ENCODE data around the gene ANKRD28. TPM values are rescaled to one million over a fixed set of nuclear protein-coding genes. Genes with fewer than 3 reads are reported as not detected.
A peak's percentile ranks its signal among the peaks of the same experiment; 100 is the strongest.

ANKRD28 gene
- total RNA-seq, 1 experiment from 2014 or later: 89.3 TPM

GRCh38 chr3:15703346-15703745, 94.4 kb downstream of the ANKRD28 start:
- DNase-seq (ENCODE audit: low read depth, low spot score) (no peak), ATAC-seq (no peak)
- BruUV-seq (replicated peaks): no TSS peak
- Histone ChIP-seq H3K9me3 (ENCODE audit: control insufficient read depth, insufficient read depth, low read depth, low read length) (no peaks in the 10 kb centered on the region), H3K4me3 (ENCODE audit: low read depth in 2 of 2, low read length in 2 of 2) (no peak overlapping the region), H3K27me3 (ENCODE audit: control insufficient read depth, insufficient read depth, low read length) (no peaks in the 10 kb centered on the region), H3K27ac (ENCODE audit: low read length) (peak overlapping the region; percentile 29; the same call in 1 of the 2 replicates), H3K36me3 (ENCODE audit: control insufficient read depth, insufficient read depth, low read length) (peaks cover 14% of the 10 kb centered on the region; the same call in 1 of the 2 replicates), H3K4me1 (ENCODE audit: control insufficient read depth, insufficient read depth, low read length) (no peaks in the 10 kb centered on the region)
- CTCF ChIA-PET: interaction anchor here (0.6 kb wide), 1 partner anchor 545 kb away, joined by 3 read pairs; no protein-coding TSS in a partner anchor
- in situ Hi-C loops (cut with HindIII; ENCODE audit: low pct_unique_long_range_greater_than_20kb, low sequenced_read_pairs): no loop called here
- POLR2A ChIA-PET: no interaction called here
- no peak for TF ChIP-seq SIN3A (IDR thresholded peaks at IDR 0.05; ENCODE audit: borderline replicate concordance, insufficient read depth, low read depth, low read length)
- no peak for TF ChIP-seq POLR2AphosphoS5 (IDR thresholded peaks at IDR 0.05; ENCODE audit: low read depth, low read length)
- TF ChIP-seq TCF7L2 (IDR thresholded peaks at IDR 0.05; ENCODE audit: low read depth, low read length): no peak
- no peak for TF ChIP-seq REST (IDR thresholded peaks at IDR 0.05; ENCODE audit: insufficient read depth in 1 of 2, low read depth in 2 of 2, low read length in 1 of 2)
- no peak for TF ChIP-seq CTCF (IDR thresholded peaks at IDR 0.05)
- intact Hi-C loops (cut with micrococcal nuclease; ENCODE audit: unreplicated experiment): no loop called here

- POLR2A ChIA-PET: no interaction called here
- Histone ChIP-seq H3K4me3 (ENCODE audit: low read depth in 2 of 2, low read length in 2 of 2) (no peak overlapping the region), H3K27ac (ENCODE audit: low read length) (peak overlapping the region; percentile 61; the same call in 1 of the 2 replicates), H3K27me3 (ENCODE audit: control insufficient read depth, insufficient read depth, low read length) (no peaks in the 10 kb centered on the region), H3K36me3 (ENCODE audit: control insufficient read depth, insufficient read depth, low read length) (peaks cover 17% of the 10 kb centered on the region), H3K9me3 (ENCODE audit: control insufficient read depth, insufficient read depth, low read depth, low read length) (no peaks in the 10 kb centered on the region), H3K4me1 (ENCODE audit: control insufficient read depth, insufficient read depth, low read length) (no peaks in the 10 kb centered on the region; the same call in 1 of the 2 replicates)
- intact Hi-C loops (cut with micrococcal nuclease; ENCODE audit: unreplicated experiment) (no loop called here), in situ Hi-C loops (cut with HindIII; ENCODE audit: low pct_unique_long_range_greater_than_20kb, low sequenced_read_pairs) (no loop called here)
- BruUV-seq (replicated peaks): no TSS peak
- TF ChIP-seq POLR2AphosphoS5 (IDR thresholded peaks at IDR 0.05; ENCODE audit: low read depth, low read length) (no peak), TCF7L2 (IDR thresholded peaks at IDR 0.05; ENCODE audit: low read depth, low read length) (no peak), CTCF (IDR thresholded peaks at IDR 0.05) (no peak), REST (IDR thresholded peaks at IDR 0.05; ENCODE audit: insufficient read depth in 1 of 2, low read depth in 2 of 2, low read length in 1 of 2) (no peak), SIN3A (IDR thresholded peaks at IDR 0.05; ENCODE audit: borderline replicate concordance, insufficient read depth, low read depth, low read length) (no peak)
- ATAC-seq (no peak), DNase-seq (ENCODE audit: low read depth, low spot score) (no peak)
- CTCF ChIA-PET: no interaction called here
These were observed 103.2 kb downstream of the ANKRD28 start for GRCh38 chr3:15694628-15695027.
